Retina (tissue), 1 donor: ENCODE measurements around the gene COL10A1.

Experiments
- DNase-seq: peaks from one replicate; pipeline ENCODE4 v3.0.0-alpha.2; 2016

COL10A1 gene

GRCh38 chr6:116126032-116126431 lies at the start of gene COL10A1:
TSS of gene COL10A1 (minus strand) at chr6:116126132. CDS start at chr6:116125492, 640 bp downstream.
- no peak for DNase-seq

- no peak for DNase-seq
These were observed 49.4 kb upstream of the COL10A1 start for GRCh38 chr6:116175344-116175743.

- DNase-seq: no peak
These were observed 48.0 kb upstream of the COL10A1 start for GRCh38 chr6:116173928-116174327.

- DNase-seq: no peak
These were observed 44.6 kb upstream of the COL10A1 start for GRCh38 chr6:116170358-116171057.

GRCh38 chr6:116169880-116170279 lies 43.9 kb upstream of the COL10A1 start:
- DNase-seq: no peak

GRCh38 chr6:116168148-116168547 lies 42.2 kb upstream of the COL10A1 start:
- DNase-seq: no peak

- DNase-seq: no peak
These were observed 40.4 kb upstream of the COL10A1 start for GRCh38 chr6:116166369-116166768.

- DNase-seq: no peak
These were observed 39.7 kb upstream of the COL10A1 start for GRCh38 chr6:116165596-116165995.

GRCh38 chr6:116159782-116160524 lies 34.0 kb upstream of the COL10A1 start:
- DNase-seq: no peak

- no peak for DNase-seq
These were observed 32.7 kb upstream of the COL10A1 start for GRCh38 chr6:116158641-116159040.

GRCh38 chr6:116157391-116157790 lies 31.5 kb upstream of the COL10A1 start:
- DNase-seq: no peak

GRCh38 chr6:116156405-116157326 lies 30.7 kb upstream of the COL10A1 start:
- DNase-seq: no peak

GRCh38 chr6:116154887-116155286 lies 29.0 kb upstream of the COL10A1 start:
- no peak for DNase-seq

GRCh38 chr6:116152620-116153019 lies 26.7 kb upstream of the COL10A1 start:
- DNase-seq: no peak

- no peak for DNase-seq
These were observed 20.1 kb upstream of the COL10A1 start for GRCh38 chr6:116145803-116146675.

- no peak for DNase-seq
These were observed 18.7 kb upstream of the COL10A1 start for GRCh38 chr6:116144605-116145004.

GRCh38 chr6:116139917-116140316 lies 14.0 kb upstream of the COL10A1 start:
- no peak for DNase-seq

- no peak for DNase-seq
These were observed 11.0 kb upstream of the COL10A1 start for GRCh38 chr6:116136933-116137340.

- no peak for DNase-seq
These were observed 10.4 kb upstream of the COL10A1 start for GRCh38 chr6:116136373-116136772.

GRCh38 chr6:116133453-116133852 lies 7.5 kb upstream of the COL10A1 start:
- DNase-seq: no peak

- DNase-seq: no peak
These were observed 2.0 kb upstream of the COL10A1 start for GRCh38 chr6:116127771-116128493.

- no peak for DNase-seq
These were observed 5.5 kb downstream of the COL10A1 start for GRCh38 chr6:116120430-116120829.
